ENCODE data around the gene UQCRFS1. TPM values are rescaled to one million over a fixed set of nuclear protein-coding genes. Genes with fewer than 3 reads are reported as not detected.
"Not testable (repeated sequence)": the region's sequence is repeated elsewhere in the genome, so short reads cannot be mapped to it uniquely, and the experiment has no call there.

Gene UQCRFS1
- total RNA-seq, 1 experiment from 2014 or later, result 44.4 TPM

DNA sequence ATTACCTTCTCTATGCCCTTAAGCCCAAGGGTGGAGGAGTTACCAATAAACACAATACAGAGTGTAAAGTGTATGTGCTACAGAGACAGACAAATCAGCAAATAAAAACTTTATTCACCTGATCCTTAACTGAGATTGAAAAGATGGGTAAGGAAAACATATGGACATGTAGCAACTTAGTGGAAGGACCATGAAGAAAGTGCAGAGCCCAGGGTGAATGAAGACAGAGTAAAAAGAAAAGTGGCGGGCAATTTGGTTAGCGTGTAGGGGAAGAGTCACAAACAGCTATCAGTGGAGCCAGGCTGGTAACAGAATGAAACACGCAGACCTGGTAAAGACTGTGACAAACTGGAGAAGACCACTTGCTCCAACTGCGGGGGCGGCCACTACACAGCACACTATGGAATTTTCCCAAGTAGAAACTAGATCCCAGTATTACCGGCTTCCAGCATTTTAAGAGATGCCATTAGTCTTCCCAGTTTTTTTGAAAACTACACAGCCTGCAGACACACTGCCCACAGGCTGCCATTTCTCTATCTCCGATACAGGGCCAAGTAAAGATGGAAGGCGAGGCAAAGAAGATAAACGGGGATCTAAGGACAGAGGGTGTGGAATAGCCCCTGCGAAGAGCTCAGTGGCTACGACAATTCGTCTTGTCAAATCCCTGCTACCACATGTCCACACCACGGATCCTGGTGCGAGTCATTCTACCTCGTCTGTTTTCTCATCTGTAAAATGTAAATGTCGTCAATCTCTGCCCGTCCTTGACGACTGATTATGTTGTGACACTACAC, 1.2 kb downstream of the UQCRFS1 start:
- peaks cover 13% of the 10 kb centered on the region for H3K4me1 Mint-ChIP-seq (ENCODE audit: insufficient read depth, unreplicated experiment)
- TSS peak; percentile 49 for BruUV-seq (replicated peaks)
- no peaks in the 10 kb centered on the region for H3K27me3 Mint-ChIP-seq (ENCODE audit: insufficient read depth, unreplicated experiment)
- H3K36me3 Mint-ChIP-seq (ENCODE audit: insufficient read depth, unreplicated experiment), result peaks cover 22% of the 10 kb centered on the region
- intact Hi-C loops (cut with micrococcal nuclease), result loop anchor here (10.0 kb wide), 1 partner anchor 503 kb away; the partner anchor contains the start of gene C19orf12
- DNase-seq (ENCODE audit: unreplicated experiment), result peak; percentile 14
- no peaks in the 10 kb centered on the region for H3K9me3 Mint-ChIP-seq (ENCODE audit: unreplicated experiment)
- POLR2A ChIA-PET, result interaction anchor here (1.0 to 1.5 kb wide), 5 partner anchors 11 to 394 kb away, joined by 3 to 5 read pairs (median 4); partner anchors contain the start of gene POP4
- CTCF ChIA-PET, result interaction anchor here (0.7 to 1.0 kb wide), 2 partner anchors 10 to 34 kb away, joined by 3 read pairs; no protein-coding TSS in a partner anchor
- H3K4me3 Mint-ChIP-seq (ENCODE audit: unreplicated experiment), result peak overlapping the region; percentile 89
- H3K27ac Mint-ChIP-seq (ENCODE audit: low read depth, unreplicated experiment), result peak overlapping the region; percentile 92
- TF ChIP-seq CTCF (IDR thresholded peaks at IDR 0.05; ENCODE audit: unreplicated experiment), result no peak

DNA sequence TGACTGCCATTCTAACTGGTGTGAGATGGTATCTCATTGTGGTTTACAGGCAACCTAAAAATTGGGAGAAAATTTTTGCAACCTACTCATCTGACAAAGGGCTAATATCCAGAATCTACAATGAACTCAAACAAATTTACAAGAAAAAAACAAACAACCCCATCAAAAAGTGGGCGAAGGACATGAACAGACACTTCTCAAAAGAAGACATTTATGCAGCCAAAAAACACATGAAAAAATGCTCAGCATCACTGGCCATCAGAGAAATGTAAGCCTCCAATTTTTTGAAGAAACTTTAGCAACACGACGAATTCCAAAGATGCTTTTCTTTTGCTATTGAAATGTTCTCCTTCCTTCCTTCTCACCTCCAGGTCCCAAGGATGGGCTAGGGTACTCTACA, 1.9 kb downstream of the UQCRFS1 start:
- H3K27me3 Mint-ChIP-seq (ENCODE audit: insufficient read depth, unreplicated experiment); H3K9me3 Mint-ChIP-seq (ENCODE audit: unreplicated experiment); BruUV-seq (replicated peaks); CTCF ChIA-PET; DNase-seq (ENCODE audit: unreplicated experiment): not testable (repeated sequence)
- peak overlapping the region; percentile 92 for H3K27ac Mint-ChIP-seq (ENCODE audit: low read depth, unreplicated experiment)
- POLR2A ChIA-PET, result interaction anchor here (1.0 to 1.4 kb wide), 3 partner anchors 18 to 34 kb away, joined by 3 to 4 read pairs (median 3); no protein-coding TSS in a partner anchor
- intact Hi-C loops (cut with micrococcal nuclease), result loop anchor here (10.0 kb wide), 1 partner anchor 504 kb away; the partner anchor contains the start of gene C19orf12
- peaks cover 29% of the 10 kb centered on the region for H3K36me3 Mint-ChIP-seq (ENCODE audit: insufficient read depth, unreplicated experiment)
- peak overlapping the region; percentile 89 for H3K4me3 Mint-ChIP-seq (ENCODE audit: unreplicated experiment)
- peaks cover 13% of the 10 kb centered on the region for H3K4me1 Mint-ChIP-seq (ENCODE audit: insufficient read depth, unreplicated experiment)

- Mint-ChIP-seq H3K4me1 (ENCODE audit: insufficient read depth, unreplicated experiment) (peaks cover 13% of the 10 kb centered on the region), H3K36me3 (ENCODE audit: insufficient read depth, unreplicated experiment) (peaks cover 34% of the 10 kb centered on the region)
- BruUV-seq (replicated peaks); CTCF ChIA-PET; H3K4me3 Mint-ChIP-seq (ENCODE audit: unreplicated experiment); H3K27ac Mint-ChIP-seq (ENCODE audit: low read depth, unreplicated experiment); DNase-seq (ENCODE audit: unreplicated experiment); H3K27me3 Mint-ChIP-seq (ENCODE audit: insufficient read depth, unreplicated experiment); H3K9me3 Mint-ChIP-seq (ENCODE audit: unreplicated experiment): not testable (repeated sequence)
- POLR2A ChIA-PET, result interaction anchor here (1.1 kb wide), 1 partner anchor 11 kb away, joined by 3 read pairs; no protein-coding TSS in a partner anchor
- intact Hi-C loops (cut with micrococcal nuclease), result loop anchor here (10.0 kb wide), 1 partner anchor 504 kb away; the partner anchor contains the start of gene C19orf12
Observed at GRCh38 chr19:29210502-29210901, 2.4 kb downstream of the UQCRFS1 start.

DNA sequence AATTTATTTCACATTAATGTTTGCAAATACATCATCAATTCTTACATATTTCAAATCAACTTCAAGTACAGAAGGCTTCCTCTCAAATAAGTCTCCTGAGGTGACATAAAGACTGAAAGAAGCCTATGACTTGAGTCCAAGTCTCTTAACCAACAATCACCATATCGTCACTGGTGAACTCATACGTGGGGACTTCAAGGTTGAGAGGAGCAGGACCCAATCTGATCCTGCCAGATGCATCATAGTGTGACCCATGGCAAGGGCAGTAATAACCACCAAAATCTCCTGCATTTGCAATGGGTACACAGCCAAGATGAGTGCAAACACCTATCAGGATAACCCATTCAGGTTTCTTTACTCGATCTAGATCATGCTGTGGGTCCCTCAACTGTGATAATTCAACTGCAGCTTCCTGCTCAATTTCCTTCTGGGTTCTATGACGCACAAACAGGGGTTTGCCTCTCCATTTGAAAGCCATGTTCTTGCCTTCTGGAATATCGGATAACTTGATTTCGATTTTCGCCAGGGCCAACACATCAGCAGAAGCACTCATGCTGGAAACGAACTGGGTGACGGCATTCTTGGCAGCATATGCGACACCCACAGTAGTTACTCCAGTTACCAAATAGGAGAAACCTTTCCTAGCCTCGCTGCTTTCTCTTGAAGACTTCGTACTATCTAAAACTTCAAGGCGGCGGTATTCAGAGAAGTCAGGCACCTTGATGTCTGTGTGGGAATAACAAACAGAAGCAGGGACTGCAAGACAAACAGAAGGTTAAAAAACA, 5.4 kb downstream of the UQCRFS1 start:
- H3K9me3 Mint-ChIP-seq (ENCODE audit: unreplicated experiment); CTCF ChIA-PET; BruUV-seq (replicated peaks); DNase-seq (ENCODE audit: unreplicated experiment); H3K27me3 Mint-ChIP-seq (ENCODE audit: insufficient read depth, unreplicated experiment); intact Hi-C loops (cut with micrococcal nuclease); H3K4me3 Mint-ChIP-seq (ENCODE audit: unreplicated experiment); H3K27ac Mint-ChIP-seq (ENCODE audit: low read depth, unreplicated experiment): not testable (repeated sequence)
- peaks cover 43% of the 10 kb centered on the region for H3K36me3 Mint-ChIP-seq (ENCODE audit: insufficient read depth, unreplicated experiment)
- POLR2A ChIA-PET, result interaction anchor here (0.7 kb wide), 1 partner anchor 19 kb away, joined by 3 read pairs; no protein-coding TSS in a partner anchor
- peaks cover 13% of the 10 kb centered on the region for H3K4me1 Mint-ChIP-seq (ENCODE audit: insufficient read depth, unreplicated experiment)

- ChIA-PET POLR2A (no interaction called here), CTCF (no interaction called here)
- intact Hi-C loops (cut with micrococcal nuclease), result no loop called here
- Mint-ChIP-seq H3K27me3 (ENCODE audit: insufficient read depth, unreplicated experiment) (no peaks in the 10 kb centered on the region), H3K27ac (ENCODE audit: low read depth, unreplicated experiment) (no peak overlapping the region), H3K9me3 (ENCODE audit: unreplicated experiment) (no peaks in the 10 kb centered on the region), H3K36me3 (ENCODE audit: insufficient read depth, unreplicated experiment) (peaks cover 43% of the 10 kb centered on the region), H3K4me1 (ENCODE audit: insufficient read depth, unreplicated experiment) (peaks cover 11% of the 10 kb centered on the region), H3K4me3 (ENCODE audit: unreplicated experiment) (no peak overlapping the region)
- no peak for TF ChIP-seq CTCF (IDR thresholded peaks at IDR 0.05; ENCODE audit: unreplicated experiment)
- DNase-seq (ENCODE audit: unreplicated experiment), result no peak
- no TSS peak for BruUV-seq (replicated peaks)
Observed at GRCh38 chr19:29206453-29206852, 6.5 kb downstream of the UQCRFS1 start.

All from MCF 10A (cell line).